Astrocyte of the spinal cord (primary cell): ENCODE results near the gene FRS2.

Experiments
- DNase-seq: peaks from one replicate; pipeline ENCODE4 v3.0.0; 2011; ENCODE audit warnings: low read depth, low spot score
- H3K4me3 ChIP-seq: 2 replicates; pipeline ENCODE4 v1.5.1; 2011; ENCODE audit warnings: low read depth, mild to moderate bottlenecking, low read length, moderate library complexity
- in situ Hi-C: cut with HindIII; loops from 2 replicates; pipeline ENCODE4 v1.10.0; 2017; ENCODE audit warnings: low sequenced_read_pairs
- TF ChIP-seq, protein P1 (sequence below): IDR thresholded peaks from 2 replicates; pipeline ENCODE4 v1.5.1; 2012; ENCODE audit warnings: low read depth, mild to moderate bottlenecking, low read length, inconsistent platforms

The FRS2 gene

DNA sequence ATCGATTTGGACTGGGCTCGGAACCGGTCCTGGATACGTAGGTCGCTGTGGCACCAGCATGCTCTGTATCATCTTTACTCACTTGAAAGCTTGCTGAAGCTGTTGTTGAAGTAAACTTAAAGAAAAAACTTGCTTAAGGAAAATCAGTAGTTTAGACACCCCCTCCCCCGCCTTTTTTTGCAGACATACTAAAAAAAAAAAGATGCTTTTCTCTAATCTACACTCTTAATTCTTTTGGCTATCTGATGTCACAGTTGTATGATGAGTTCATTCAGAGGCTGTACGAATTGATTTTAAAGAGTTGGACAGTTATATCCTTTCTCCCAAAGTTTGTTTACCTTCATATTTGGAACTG lies 865 bp downstream of the FRS2 start:
- in situ Hi-C loops, result no loop called here
- TF ChIP-seq, protein P1, sequence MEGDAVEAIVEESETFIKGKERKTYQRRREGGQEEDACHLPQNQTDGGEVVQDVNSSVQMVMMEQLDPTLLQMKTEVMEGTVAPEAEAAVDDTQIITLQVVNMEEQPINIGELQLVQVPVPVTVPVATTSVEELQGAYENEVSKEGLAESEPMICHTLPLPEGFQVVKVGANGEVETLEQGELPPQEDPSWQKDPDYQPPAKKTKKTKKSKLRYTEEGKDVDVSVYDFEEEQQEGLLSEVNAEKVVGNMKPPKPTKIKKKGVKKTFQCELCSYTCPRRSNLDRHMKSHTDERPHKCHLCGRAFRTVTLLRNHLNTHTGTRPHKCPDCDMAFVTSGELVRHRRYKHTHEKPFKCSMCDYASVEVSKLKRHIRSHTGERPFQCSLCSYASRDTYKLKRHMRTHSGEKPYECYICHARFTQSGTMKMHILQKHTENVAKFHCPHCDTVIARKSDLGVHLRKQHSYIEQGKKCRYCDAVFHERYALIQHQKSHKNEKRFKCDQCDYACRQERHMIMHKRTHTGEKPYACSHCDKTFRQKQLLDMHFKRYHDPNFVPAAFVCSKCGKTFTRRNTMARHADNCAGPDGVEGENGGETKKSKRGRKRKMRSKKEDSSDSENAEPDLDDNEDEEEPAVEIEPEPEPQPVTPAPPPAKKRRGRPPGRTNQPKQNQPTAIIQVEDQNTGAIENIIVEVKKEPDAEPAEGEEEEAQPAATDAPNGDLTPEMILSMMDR, result no peak
- no peak for DNase-seq
- H3K4me3 ChIP-seq, result peak overlapping the region; percentile 92

DNA sequence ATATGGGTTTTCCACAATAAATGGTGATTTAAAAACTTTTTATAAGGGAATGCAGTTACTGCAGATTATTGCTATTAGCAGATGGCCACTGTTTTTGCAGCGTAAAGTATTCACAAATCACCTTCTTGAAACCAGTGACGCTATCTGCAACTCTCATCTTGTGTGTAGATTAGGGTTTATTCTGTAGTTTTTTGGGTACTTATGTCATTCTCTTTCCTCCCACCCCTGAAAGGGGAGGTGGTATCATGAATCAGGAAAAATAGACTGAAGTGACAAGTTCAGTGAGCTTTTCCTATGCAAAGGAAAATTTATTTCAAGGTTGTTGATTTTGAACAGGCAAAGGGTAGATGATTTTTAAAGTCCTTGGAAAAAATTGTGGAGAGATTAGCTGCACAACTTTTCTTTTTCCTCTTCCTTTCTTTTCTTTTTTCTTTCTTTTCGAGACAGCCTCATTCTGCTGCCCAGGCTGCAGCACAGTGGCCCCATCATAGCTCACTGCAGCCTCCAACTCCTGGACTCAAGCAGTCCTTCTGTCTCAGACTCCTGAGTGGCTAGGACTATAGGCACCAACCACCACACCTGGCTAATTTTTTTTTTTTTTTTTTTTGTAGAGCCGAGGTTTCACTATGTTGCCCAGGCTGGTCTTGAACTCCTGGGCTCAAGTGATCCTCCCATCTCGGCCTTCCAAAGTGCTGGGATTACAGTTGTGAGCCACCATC lies 1.6 kb downstream of the FRS2 start:
- H3K4me3 ChIP-seq, result peak overlapping the region; percentile 92
- no peak for DNase-seq
- TF ChIP-seq, protein P1, result no peak
- in situ Hi-C loops, result no loop called here

DNA sequence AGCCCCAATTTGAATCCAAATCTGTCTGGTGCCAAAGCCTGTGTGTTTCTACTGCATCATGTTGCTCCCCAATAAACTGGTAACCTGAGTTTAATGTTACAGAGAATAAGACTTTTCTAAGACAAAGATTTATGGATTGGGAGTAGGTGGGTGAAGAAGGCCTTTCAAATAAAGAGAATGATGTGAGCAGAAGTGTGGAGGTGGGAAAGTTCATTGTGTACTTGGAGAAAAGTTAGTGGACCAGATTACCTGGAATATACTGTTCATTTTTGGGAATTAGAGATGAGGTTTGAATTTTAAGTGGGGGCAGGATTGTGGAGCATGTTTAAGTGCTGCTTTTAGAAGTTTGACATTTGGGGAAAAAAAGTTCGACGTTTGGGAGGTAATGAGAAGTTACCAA lies 3.1 kb downstream of the FRS2 start:
- no peak for DNase-seq
- TF ChIP-seq, protein P1, result no peak
- in situ Hi-C loops, result no loop called here
- H3K4me3 ChIP-seq, result no peak overlapping the region

DNA sequence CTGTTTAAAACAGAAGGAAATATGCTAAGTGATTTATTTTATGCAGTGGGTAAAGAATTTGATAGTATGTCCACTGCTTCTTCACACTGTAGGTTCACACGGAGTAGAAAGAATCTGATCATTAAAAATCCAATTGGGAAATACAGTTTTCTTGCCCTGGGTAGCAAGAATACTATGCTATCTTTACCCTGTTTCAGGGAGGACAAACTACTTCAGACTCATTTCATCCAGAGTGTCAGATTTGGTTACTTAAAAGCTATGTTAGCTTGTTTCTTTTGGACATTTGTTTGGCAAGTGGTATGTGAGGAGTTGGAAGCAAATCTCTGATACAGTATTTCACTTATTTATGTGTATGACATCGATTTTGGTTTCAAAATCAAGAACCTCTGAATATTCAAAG lies 4.3 kb downstream of the FRS2 start:
- peak; percentile 13 for DNase-seq
- in situ Hi-C loops, result no loop called here
- no peak overlapping the region for H3K4me3 ChIP-seq
- TF ChIP-seq, protein P1, result no peak

DNA sequence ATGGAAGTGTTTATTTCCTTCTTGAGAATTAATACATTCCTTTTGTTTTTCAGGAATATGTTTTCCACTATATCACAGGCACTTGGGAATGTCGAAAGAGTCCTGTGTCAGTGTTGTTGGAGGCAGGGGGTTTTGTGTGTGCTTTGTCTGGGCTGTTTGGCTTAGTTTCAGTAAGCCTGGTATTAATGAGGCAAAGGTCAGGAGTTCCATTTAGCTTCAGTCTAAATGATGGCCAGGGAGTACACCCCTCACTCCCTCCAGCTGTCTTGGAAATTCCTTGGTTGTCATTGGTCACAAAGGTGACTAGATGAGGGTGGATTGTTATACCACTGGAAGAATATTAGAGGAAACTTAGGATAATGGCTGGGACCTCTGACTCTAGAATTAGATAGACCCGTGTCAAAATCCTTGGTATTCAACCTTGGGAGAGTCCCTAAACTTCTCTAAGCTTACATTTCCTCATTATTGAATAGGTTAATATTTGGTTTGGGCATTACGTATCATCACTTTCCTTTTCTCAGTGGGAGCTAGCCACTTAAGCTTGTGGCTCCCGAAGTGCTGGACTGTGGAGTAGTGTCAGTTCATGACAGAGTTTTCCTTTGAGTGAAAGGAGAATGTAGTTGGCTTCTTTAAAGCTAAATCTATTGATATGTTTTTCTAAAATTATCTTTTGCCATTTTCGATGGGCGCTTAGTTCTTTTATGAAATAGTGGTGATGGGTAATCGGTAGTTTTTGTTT lies 5.2 kb downstream of the FRS2 start:
- in situ Hi-C loops, result no loop called here
- TF ChIP-seq, protein P1, result no peak
- peak; percentile 38 for DNase-seq
- H3K4me3 ChIP-seq, result no peak overlapping the region

DNA sequence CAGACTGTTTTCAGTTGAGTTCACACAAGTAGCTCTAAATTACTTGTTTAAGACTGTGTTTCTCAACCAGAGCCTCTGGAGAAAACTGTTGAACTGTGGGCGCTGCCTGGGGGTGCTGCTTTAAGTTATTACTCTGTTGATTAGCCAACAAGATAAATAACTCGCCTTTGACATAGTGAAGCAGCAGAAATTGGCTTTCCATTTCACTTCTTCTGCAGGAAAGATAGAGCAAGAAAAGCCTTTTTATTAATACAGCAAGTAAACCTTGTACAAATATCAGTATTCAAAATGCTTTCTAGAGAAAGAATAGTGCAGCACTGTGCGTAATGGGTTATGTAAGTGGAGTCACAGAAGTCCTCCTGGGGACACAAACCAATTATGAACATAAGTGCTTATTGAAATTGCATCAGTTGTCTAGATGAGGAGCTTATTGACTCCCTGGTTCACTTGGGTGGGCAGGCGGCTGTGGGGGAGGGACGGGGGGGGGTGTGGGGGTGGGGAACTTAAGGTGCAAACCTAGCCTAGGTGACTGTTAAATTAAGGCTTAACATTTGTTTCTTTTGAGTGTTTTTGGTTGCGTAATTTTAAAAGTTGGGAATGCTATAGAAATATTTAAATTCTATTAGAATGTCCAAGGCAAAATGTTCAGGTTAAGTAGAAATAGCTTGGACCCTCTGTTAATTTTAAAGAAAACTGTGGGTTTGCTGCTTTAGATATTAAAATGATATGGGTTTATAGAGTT lies 6.3 kb downstream of the FRS2 start:
- in situ Hi-C loops, result no loop called here
- H3K4me3 ChIP-seq, result no peak overlapping the region
- no peak for DNase-seq
- TF ChIP-seq, protein P1, result no peak
